GM12872 (cell line): ENCODE data around the gene DNASE1L2.

Experiments
- CTCF ChIP-seq: IDR thresholded peaks from 3 replicates; pipeline ENCODE4 v1.5.1; 2011; ENCODE audit warnings: low read depth, mild to moderate bottlenecking, low read length, moderate library complexity; ENCODE audit not compliant: insufficient read depth

DNASE1L2 gene

GRCh38 chr16:2280981-2281542 lies 44.8 kb downstream of the DNASE1L2 start:
- TF ChIP-seq CTCF, result no peak

GRCh38 chr16:2282262-2282661 lies 46.0 kb downstream of the DNASE1L2 start:
- no peak for TF ChIP-seq CTCF

- no peak for TF ChIP-seq CTCF
Observed at GRCh38 chr16:2282866-2283555, 46.8 kb downstream of the DNASE1L2 start.

GRCh38 chr16:2284001-2284770 lies 47.9 kb downstream of the DNASE1L2 start:
- no peak for TF ChIP-seq CTCF

- no peak for TF ChIP-seq CTCF
Observed at GRCh38 chr16:2284797-2285576, 48.7 kb downstream of the DNASE1L2 start.

GRCh38 chr16:2285731-2286191 lies 49.5 kb downstream of the DNASE1L2 start:
- no peak for TF ChIP-seq CTCF

GRCh38 chr16:2286550-2286949 lies 50.3 kb downstream of the DNASE1L2 start:
- no peak for TF ChIP-seq CTCF
